H1 (cell line): ENCODE measurements around the gene ZBTB20. TPM values are rescaled to one million over a fixed set of nuclear protein-coding genes. Genes with fewer than 3 reads are reported as not detected.

Experiments
- SP2 ChIP-seq: IDR thresholded peaks from 2 replicates; pipeline ENCODE4 v1.6.1; 2012; ENCODE audit warnings: mild to moderate bottlenecking, low read length, inconsistent platforms
- USF2 ChIP-seq: IDR thresholded peaks from 2 replicates; pipeline ENCODE4 v1.6.1; 2011; ENCODE audit warnings: low read length, improper control_type of control experiment
- polyA plus RNA-seq, 7 experiments: library from polyadenylated mRNA; depleted of rRNA in 3 of 7; stranded (reverse) in 5 of 7; unstranded in 2 of 7; fragments of >200 nt in 5 of 7; fragments of 200-250 nt in 2 of 7; gene quantifications; 1 replicate in 5 of 7; 2 replicates in 1 of 7; 4 replicates in 1 of 7; pipeline versions ENCODE4 v1.2.1 to v1.2.3, GENCODE V29; 2011 to 2013; ENCODE audit warnings: missing spikeins in 2 of 7, mixed read lengths in 2 of 7
- total RNA-seq: library from RNA; stranded (reverse); fragmentation: NEBNext Ultra II Directional; extraction: Animal tissue kit (Norgen Biotek cat#: 25700); gene quantifications from 2 replicates; pipeline ENCODE4 v1.2.1, GENCODE V29; 2021
- TF ChIP-seq, protein P1 (sequence below): fragments of 300-600 bp; sonication (generic); IDR thresholded peaks from 2 replicates; pipeline ENCODE4 v1.7.1; 2012; ENCODE audit warnings: low read length, moderate library complexity, mild to moderate bottlenecking, inconsistent platforms; ENCODE audit not compliant: insufficient replicate concordance

ZBTB20 gene
- total and polyA plus RNA-seq, 2 of the 8 experiments (the other 6 are each of a cell fraction or from before 2014, with no cell fraction given): 0.35 to 1.3 TPM

GRCh38 chr3:114878114-114878839, 268.8 kb downstream of the ZBTB20 start (continued):
- TF ChIP-seq, protein P1, sequence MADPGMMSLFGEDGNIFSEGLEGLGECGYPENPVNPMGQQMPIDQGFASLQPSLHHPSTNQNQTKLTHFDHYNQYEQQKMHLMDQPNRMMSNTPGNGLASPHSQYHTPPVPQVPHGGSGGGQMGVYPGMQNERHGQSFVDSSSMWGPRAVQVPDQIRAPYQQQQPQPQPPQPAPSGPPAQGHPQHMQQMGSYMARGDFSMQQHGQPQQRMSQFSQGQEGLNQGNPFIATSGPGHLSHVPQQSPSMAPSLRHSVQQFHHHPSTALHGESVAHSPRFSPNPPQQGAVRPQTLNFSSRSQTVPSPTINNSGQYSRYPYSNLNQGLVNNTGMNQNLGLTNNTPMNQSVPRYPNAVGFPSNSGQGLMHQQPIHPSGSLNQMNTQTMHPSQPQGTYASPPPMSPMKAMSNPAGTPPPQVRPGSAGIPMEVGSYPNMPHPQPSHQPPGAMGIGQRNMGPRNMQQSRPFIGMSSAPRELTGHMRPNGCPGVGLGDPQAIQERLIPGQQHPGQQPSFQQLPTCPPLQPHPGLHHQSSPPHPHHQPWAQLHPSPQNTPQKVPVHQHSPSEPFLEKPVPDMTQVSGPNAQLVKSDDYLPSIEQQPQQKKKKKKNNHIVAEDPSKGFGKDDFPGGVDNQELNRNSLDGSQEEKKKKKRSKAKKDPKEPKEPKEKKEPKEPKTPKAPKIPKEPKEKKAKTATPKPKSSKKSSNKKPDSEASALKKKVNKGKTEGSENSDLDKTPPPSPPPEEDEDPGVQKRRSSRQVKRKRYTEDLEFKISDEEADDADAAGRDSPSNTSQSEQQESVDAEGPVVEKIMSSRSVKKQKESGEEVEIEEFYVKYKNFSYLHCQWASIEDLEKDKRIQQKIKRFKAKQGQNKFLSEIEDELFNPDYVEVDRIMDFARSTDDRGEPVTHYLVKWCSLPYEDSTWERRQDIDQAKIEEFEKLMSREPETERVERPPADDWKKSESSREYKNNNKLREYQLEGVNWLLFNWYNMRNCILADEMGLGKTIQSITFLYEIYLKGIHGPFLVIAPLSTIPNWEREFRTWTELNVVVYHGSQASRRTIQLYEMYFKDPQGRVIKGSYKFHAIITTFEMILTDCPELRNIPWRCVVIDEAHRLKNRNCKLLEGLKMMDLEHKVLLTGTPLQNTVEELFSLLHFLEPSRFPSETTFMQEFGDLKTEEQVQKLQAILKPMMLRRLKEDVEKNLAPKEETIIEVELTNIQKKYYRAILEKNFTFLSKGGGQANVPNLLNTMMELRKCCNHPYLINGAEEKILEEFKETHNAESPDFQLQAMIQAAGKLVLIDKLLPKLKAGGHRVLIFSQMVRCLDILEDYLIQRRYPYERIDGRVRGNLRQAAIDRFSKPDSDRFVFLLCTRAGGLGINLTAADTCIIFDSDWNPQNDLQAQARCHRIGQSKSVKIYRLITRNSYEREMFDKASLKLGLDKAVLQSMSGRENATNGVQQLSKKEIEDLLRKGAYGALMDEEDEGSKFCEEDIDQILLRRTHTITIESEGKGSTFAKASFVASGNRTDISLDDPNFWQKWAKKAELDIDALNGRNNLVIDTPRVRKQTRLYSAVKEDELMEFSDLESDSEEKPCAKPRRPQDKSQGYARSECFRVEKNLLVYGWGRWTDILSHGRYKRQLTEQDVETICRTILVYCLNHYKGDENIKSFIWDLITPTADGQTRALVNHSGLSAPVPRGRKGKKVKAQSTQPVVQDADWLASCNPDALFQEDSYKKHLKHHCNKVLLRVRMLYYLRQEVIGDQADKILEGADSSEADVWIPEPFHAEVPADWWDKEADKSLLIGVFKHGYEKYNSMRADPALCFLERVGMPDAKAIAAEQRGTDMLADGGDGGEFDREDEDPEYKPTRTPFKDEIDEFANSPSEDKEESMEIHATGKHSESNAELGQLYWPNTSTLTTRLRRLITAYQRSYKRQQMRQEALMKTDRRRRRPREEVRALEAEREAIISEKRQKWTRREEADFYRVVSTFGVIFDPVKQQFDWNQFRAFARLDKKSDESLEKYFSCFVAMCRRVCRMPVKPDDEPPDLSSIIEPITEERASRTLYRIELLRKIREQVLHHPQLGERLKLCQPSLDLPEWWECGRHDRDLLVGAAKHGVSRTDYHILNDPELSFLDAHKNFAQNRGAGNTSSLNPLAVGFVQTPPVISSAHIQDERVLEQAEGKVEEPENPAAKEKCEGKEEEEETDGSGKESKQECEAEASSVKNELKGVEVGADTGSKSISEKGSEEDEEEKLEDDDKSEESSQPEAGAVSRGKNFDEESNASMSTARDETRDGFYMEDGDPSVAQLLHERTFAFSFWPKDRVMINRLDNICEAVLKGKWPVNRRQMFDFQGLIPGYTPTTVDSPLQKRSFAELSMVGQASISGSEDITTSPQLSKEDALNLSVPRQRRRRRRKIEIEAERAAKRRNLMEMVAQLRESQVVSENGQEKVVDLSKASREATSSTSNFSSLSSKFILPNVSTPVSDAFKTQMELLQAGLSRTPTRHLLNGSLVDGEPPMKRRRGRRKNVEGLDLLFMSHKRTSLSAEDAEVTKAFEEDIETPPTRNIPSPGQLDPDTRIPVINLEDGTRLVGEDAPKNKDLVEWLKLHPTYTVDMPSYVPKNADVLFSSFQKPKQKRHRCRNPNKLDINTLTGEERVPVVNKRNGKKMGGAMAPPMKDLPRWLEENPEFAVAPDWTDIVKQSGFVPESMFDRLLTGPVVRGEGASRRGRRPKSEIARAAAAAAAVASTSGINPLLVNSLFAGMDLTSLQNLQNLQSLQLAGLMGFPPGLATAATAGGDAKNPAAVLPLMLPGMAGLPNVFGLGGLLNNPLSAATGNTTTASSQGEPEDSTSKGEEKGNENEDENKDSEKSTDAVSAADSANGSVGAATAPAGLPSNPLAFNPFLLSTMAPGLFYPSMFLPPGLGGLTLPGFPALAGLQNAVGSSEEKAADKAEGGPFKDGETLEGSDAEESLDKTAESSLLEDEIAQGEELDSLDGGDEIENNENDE: peak; percentile 31
- TF ChIP-seq USF2: no peak
- no peak for TF ChIP-seq SP2
- TF ChIP-seq, all 59 proteins: peak for 1
